Measurements from ENCODE around the gene CEP68.
"Not testable (repeated sequence)": the region's sequence is repeated elsewhere in the genome, so short reads cannot be mapped to it uniquely, and the experiment has no call there.

The CEP68 gene

GRCh38 chr2:65033178-65033577 is 23.0 kb upstream of the CEP68 start:
- Histone ChIP-seq H3K4me2 (ENCODE audit: low read length) (no peak overlapping the region), H3K9me3 (replicated peaks; ENCODE audit: low read length) (no peaks in the 10 kb centered on the region), H3K9ac (ENCODE audit: low read depth, low read length) (no peak overlapping the region), H3K4me3 (ENCODE audit: low read length) (no peak overlapping the region), H3K4me1 (ENCODE audit: control insufficient read depth, insufficient read depth, low read length) (no peaks in the 10 kb centered on the region), H3K36me3 (ENCODE audit: insufficient read depth, low read length) (no peaks in the 10 kb centered on the region), H3K27me3 (ENCODE audit: control insufficient read depth, insufficient read depth, low read length) (peaks cover 12% of the 10 kb centered on the region)

GRCh38 chr2:65033667-65034066 is 22.5 kb upstream of the CEP68 start:
- H3K4me1 ChIP-seq (ENCODE audit: control insufficient read depth, insufficient read depth, low read length); H3K4me3 ChIP-seq (ENCODE audit: low read length): not testable (repeated sequence)
- peaks cover 12% of the 10 kb centered on the region for H3K27me3 ChIP-seq (ENCODE audit: control insufficient read depth, insufficient read depth, low read length)

GRCh38 chr2:65035351-65035943 is 20.8 kb upstream of the CEP68 start:
- Histone ChIP-seq H3K27me3 (ENCODE audit: control insufficient read depth, insufficient read depth, low read length) (peaks cover 12% of the 10 kb centered on the region), H3K9ac (ENCODE audit: low read depth, low read length) (no peak overlapping the region), H3K4me2 (ENCODE audit: low read length) (no peak overlapping the region), H3K4me3 (ENCODE audit: low read length) (no peak overlapping the region), H3K9me3 (replicated peaks; ENCODE audit: low read length) (no peaks in the 10 kb centered on the region), H3K4me1 (ENCODE audit: control insufficient read depth, insufficient read depth, low read length) (no peaks in the 10 kb centered on the region), H3K36me3 (ENCODE audit: insufficient read depth, low read length) (no peaks in the 10 kb centered on the region)

More at GRCh38 chr2:65033667-65034066, 22.5 kb upstream of the CEP68 start:
- not testable (repeated sequence) for H3K36me3 ChIP-seq (ENCODE audit: insufficient read depth, low read length); H3K4me2 ChIP-seq (ENCODE audit: low read length); H3K9me3 ChIP-seq (replicated peaks; ENCODE audit: low read length); H3K9ac ChIP-seq (ENCODE audit: low read depth, low read length)

DNA sequence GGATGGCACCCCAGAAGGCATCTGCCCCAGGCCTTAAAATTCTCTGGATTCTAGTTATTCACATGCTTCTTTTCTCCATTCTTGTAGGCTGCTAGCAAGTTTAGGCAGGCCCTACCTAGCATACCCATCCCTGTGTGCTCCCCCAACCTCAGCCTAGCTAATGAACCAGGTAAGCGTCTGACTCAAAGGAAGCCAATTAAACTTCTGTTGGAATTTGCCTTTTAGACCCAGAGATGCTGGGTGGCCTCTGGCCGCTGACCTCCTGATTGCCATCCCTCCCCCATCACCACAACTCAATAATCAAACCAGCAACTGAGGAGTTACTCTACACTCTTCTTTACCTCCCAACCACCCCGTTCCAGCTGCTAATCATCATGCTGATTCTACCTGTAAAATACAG is 19.0 kb upstream of the CEP68 start:
- Histone ChIP-seq H3K9me3 (replicated peaks; ENCODE audit: low read length) (no peaks in the 10 kb centered on the region), H3K4me1 (ENCODE audit: control insufficient read depth, insufficient read depth, low read length) (no peaks in the 10 kb centered on the region), H3K9ac (ENCODE audit: low read depth, low read length) (no peak overlapping the region), H3K36me3 (ENCODE audit: insufficient read depth, low read length) (no peaks in the 10 kb centered on the region), H3K4me3 (ENCODE audit: low read length) (no peak overlapping the region), H3K4me2 (ENCODE audit: low read length) (no peak overlapping the region), H3K27me3 (ENCODE audit: control insufficient read depth, insufficient read depth, low read length) (no peaks in the 10 kb centered on the region)

DNA sequence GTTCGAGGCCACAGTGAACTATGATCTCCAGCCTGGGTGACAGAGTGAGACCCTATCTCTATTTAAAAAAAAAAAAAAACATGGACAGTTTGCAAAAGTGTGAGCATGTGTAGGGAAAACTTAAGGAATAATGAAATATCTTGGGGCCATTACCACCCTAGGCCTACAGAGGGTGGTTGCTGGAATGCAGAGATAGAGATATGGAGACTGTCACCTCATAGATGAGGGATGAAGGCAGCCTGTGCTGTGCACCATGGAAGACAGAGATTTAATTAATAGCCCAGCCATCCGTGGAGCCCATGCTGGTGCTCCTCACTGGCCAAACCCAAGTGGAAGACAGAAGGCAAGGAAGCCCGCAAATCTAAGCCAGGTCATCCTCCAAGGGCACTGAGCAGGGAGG is 16.6 kb upstream of the CEP68 start:
- Histone ChIP-seq H3K36me3 (ENCODE audit: insufficient read depth, low read length) (no peaks in the 10 kb centered on the region), H3K4me3 (ENCODE audit: low read length) (no peak overlapping the region), H3K9me3 (replicated peaks; ENCODE audit: low read length) (no peaks in the 10 kb centered on the region), H3K9ac (ENCODE audit: low read depth, low read length) (no peak overlapping the region), H3K4me2 (ENCODE audit: low read length) (no peak overlapping the region), H3K4me1 (ENCODE audit: control insufficient read depth, insufficient read depth, low read length) (no peaks in the 10 kb centered on the region), H3K27me3 (ENCODE audit: control insufficient read depth, insufficient read depth, low read length) (no peaks in the 10 kb centered on the region)

- H3K9ac ChIP-seq (ENCODE audit: low read depth, low read length), result no peak overlapping the region
- peak overlapping the region; percentile 31 for H3K4me3 ChIP-seq (ENCODE audit: low read length)
- peak overlapping the region; percentile 71 for H3K4me2 ChIP-seq (ENCODE audit: low read length)
- H3K4me1 ChIP-seq (ENCODE audit: control insufficient read depth, insufficient read depth, low read length), result peaks cover 2% of the 10 kb centered on the region
- H3K27me3 ChIP-seq (ENCODE audit: control insufficient read depth, insufficient read depth, low read length), result no peaks in the 10 kb centered on the region
- peaks cover 4% of the 10 kb centered on the region for H3K9me3 ChIP-seq (replicated peaks; ENCODE audit: low read length)
- H3K36me3 ChIP-seq (ENCODE audit: insufficient read depth, low read length), result no peaks in the 10 kb centered on the region
These were observed 15.6 kb upstream of the CEP68 start for GRCh38 chr2:65040400-65041261.

- no peak overlapping the region for H3K4me2 ChIP-seq (ENCODE audit: low read length)
- no peaks in the 10 kb centered on the region for H3K36me3 ChIP-seq (ENCODE audit: insufficient read depth, low read length)
- H3K9me3 ChIP-seq (replicated peaks; ENCODE audit: low read length), result peaks cover 4% of the 10 kb centered on the region
- H3K4me3 ChIP-seq (ENCODE audit: low read length), result no peak overlapping the region
- H3K27me3 ChIP-seq (ENCODE audit: control insufficient read depth, insufficient read depth, low read length), result no peaks in the 10 kb centered on the region
- H3K4me1 ChIP-seq (ENCODE audit: control insufficient read depth, insufficient read depth, low read length), result peaks cover 5% of the 10 kb centered on the region
- no peak overlapping the region for H3K9ac ChIP-seq (ENCODE audit: low read depth, low read length)
These were observed 13.2 kb upstream of the CEP68 start for GRCh38 chr2:65043001-65043400.

DNA sequence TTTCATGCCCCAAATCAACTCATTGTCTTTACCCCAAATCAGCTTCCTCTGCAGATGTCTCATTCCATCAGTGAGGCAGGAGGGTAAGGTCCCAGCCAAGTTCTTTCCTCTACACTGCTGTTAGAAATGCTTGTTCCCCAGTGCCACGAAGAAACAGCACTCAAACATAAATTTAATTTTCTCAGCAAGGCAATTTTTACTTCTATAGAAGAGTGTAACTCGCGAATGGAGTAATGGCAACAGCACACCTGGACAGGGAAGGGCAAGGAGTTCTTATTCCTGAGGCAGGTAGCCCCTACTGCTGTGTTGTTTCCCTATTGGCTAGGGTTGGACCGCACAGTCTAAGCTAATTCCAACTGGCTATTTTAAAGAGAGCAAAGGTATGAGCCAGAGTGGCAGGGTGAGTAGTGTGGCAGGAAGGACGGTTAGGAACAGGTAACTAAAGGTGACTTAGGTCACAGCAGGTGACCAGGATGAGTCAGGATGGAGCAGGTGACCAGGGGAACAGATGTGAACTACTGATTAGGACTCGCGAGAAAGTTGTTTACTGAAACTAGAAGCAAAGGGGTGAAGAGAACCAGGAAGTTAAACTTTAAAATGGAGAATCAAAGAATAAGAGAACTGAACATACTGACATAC is 12.0 kb upstream of the CEP68 start:
- no peak overlapping the region for H3K9ac ChIP-seq (ENCODE audit: low read depth, low read length)
- no peaks in the 10 kb centered on the region for H3K36me3 ChIP-seq (ENCODE audit: insufficient read depth, low read length)
- H3K4me2 ChIP-seq (ENCODE audit: low read length), result no peak overlapping the region
- peaks cover 4% of the 10 kb centered on the region for H3K9me3 ChIP-seq (replicated peaks; ENCODE audit: low read length)
- H3K4me1 ChIP-seq (ENCODE audit: control insufficient read depth, insufficient read depth, low read length), result peaks cover 5% of the 10 kb centered on the region
- no peaks in the 10 kb centered on the region for H3K27me3 ChIP-seq (ENCODE audit: control insufficient read depth, insufficient read depth, low read length)
- H3K4me3 ChIP-seq (ENCODE audit: low read length), result no peak overlapping the region

- Histone ChIP-seq H3K9ac (ENCODE audit: low read depth, low read length) (no peak overlapping the region), H3K4me1 (ENCODE audit: control insufficient read depth, insufficient read depth, low read length) (peaks cover 5% of the 10 kb centered on the region), H3K4me3 (ENCODE audit: low read length) (no peak overlapping the region), H3K27me3 (ENCODE audit: control insufficient read depth, insufficient read depth, low read length) (no peaks in the 10 kb centered on the region), H3K9me3 (replicated peaks; ENCODE audit: low read length) (peaks cover 4% of the 10 kb centered on the region), H3K4me2 (ENCODE audit: low read length) (no peak overlapping the region), H3K36me3 (ENCODE audit: insufficient read depth, low read length) (no peaks in the 10 kb centered on the region)
These were observed 10.6 kb upstream of the CEP68 start for GRCh38 chr2:65045651-65046050.

DNA sequence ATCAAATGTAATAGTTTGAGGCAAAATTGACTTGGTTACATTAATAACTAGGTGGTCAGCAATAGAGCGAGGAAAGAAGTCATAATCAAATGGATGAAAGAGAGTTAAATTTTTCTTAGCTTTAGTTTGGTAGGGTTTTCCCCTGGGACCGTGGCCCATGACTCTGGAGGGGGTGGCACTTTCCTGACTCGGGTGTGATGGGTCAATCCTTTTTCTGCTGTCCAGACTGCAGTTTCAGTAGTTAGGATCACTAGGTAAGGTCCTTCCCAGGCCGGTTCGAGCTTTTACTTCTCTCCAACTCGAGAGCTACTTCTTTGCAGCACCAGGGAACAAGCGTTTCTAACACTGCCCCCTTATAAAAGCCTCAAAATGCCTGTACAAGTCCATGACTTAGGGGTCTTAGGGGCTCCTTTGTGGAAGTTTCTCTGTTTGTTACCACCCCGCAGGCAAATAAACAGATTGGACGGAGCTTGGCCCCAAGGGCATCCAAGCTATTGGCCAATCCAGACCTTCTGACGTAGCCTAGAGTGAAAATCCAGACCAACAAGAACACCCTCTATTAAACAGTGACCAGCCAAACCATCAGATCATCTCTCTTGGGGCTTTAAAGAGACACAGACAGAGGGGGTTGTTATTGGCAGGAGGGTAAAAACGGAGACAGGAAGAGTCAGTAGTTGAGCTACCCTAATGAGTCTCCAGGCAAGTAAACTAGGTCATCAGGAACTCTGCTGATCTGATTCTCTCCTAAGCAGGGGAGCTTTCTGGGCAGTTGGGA is 9.4 kb upstream of the CEP68 start:
- H3K4me1 ChIP-seq (ENCODE audit: control insufficient read depth, insufficient read depth, low read length), result peaks cover 5% of the 10 kb centered on the region
- H3K4me3 ChIP-seq (ENCODE audit: low read length), result no peak overlapping the region
- H3K4me2 ChIP-seq (ENCODE audit: low read length), result no peak overlapping the region
- no peaks in the 10 kb centered on the region for H3K36me3 ChIP-seq (ENCODE audit: insufficient read depth, low read length)
- no peak overlapping the region for H3K9ac ChIP-seq (ENCODE audit: low read depth, low read length)
- H3K9me3 ChIP-seq (replicated peaks; ENCODE audit: low read length), result peaks cover 7% of the 10 kb centered on the region
- H3K27me3 ChIP-seq (ENCODE audit: control insufficient read depth, insufficient read depth, low read length), result no peaks in the 10 kb centered on the region

DNA sequence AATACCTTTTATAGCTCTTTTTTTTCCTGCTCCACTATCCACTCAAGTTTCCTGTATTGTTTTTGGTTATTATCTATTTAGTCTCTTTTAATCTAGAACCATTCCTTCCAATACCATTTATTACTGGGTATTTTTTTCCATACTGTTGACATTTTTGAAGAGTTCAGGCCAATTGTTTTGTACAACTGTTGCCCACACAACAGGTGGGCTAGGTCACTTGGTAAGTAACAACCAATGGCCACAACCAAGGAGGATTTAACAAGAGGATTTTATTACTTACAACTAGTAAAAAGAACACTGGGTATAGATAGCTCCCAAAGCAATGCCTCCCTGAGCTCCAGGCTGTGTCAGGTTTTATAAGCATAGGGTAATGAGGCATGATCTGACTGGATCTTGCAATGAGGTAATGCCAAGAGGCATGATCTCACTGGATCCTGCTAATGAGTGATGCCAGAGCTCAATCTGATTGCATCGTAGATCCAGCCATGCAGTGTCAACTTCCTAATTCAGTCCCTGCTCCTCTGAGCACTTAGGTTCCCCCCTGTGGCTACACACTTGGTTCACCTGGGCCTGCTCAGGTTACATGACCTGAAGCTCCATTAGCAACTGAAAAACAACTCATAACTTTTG is 7.1 kb upstream of the CEP68 start:
- no peak overlapping the region for H3K4me3 ChIP-seq (ENCODE audit: low read length)
- no peak overlapping the region for H3K9ac ChIP-seq (ENCODE audit: low read depth, low read length)
- no peaks in the 10 kb centered on the region for H3K36me3 ChIP-seq (ENCODE audit: insufficient read depth, low read length)
- peaks cover 7% of the 10 kb centered on the region for H3K9me3 ChIP-seq (replicated peaks; ENCODE audit: low read length)
- no peaks in the 10 kb centered on the region for H3K27me3 ChIP-seq (ENCODE audit: control insufficient read depth, insufficient read depth, low read length)
- no peak overlapping the region for H3K4me2 ChIP-seq (ENCODE audit: low read length)
- H3K4me1 ChIP-seq (ENCODE audit: control insufficient read depth, insufficient read depth, low read length), result peaks cover 5% of the 10 kb centered on the region

Data from skeletal muscle satellite cell (primary cell).